Subcutaneous abdominal adipose tissue (tissue), 5 donors: ENCODE results near the gene PBRM1.

Experiments used
- H3K27ac ChIP-seq: one replicate; pipeline ENCODE4 v1.7.0; 2013; ENCODE audit warnings: low read depth, mild to moderate bottlenecking, inconsistent platforms, low read length, moderate library complexity
- H3K27me3 ChIP-seq, 5 donors: one replicate each; pipeline ENCODE4 v1.7.0; 2013; ENCODE audit warnings: low read length in 5 of 5, inconsistent platforms in 1 of 5; ENCODE audit not compliant: control insufficient read depth in 5 of 5, insufficient read depth in 4 of 5
- H3K36me3 ChIP-seq, 5 donors: one replicate each; pipeline ENCODE4 v1.7.0; 2013; ENCODE audit warnings: low read length in 5 of 5; ENCODE audit not compliant: control insufficient read depth in 5 of 5, insufficient read depth in 5 of 5
- H3K4me1 ChIP-seq, 5 donors: one replicate each; pipeline ENCODE4 v1.7.0; 2013; ENCODE audit warnings: low read length in 5 of 5, mild to moderate bottlenecking in 3 of 5, moderate library complexity in 1 of 5; ENCODE audit not compliant: control insufficient read depth in 5 of 5, insufficient read depth in 5 of 5
- H3K4me3 ChIP-seq, 5 donors: one replicate each; pipeline ENCODE4 v1.7.0; 2013; ENCODE audit warnings: low read length in 5 of 5, low read depth in 1 of 5
- H3K9ac ChIP-seq, 5 donors: one replicate each; pipeline ENCODE4 v1.7.0; 2013; ENCODE audit warnings: low read length in 5 of 5, mild to moderate bottlenecking in 4 of 5, moderate library complexity in 3 of 5
- H3K9me3 ChIP-seq, 5 donors: one replicate each; pipeline ENCODE4 v1.7.0; 2013; ENCODE audit warnings: low read length in 5 of 5; ENCODE audit not compliant: control insufficient read depth in 5 of 5
- donor health status: healthy.
- donor health status: healthy.
- donor health status: healthy.
- donor health status: healthy.
- donor health status: healthy.

Gene PBRM1

GRCh38 chr3:52636673-52637072 lies 49.0 kb downstream of the PBRM1 start:
- Histone ChIP-seq H3K9me3 (no peaks in the 10 kb centered on the region), H3K4me3 (no peak overlapping the region), H3K36me3 (peaks cover 28 to 77% (median 63%) of the 10 kb centered on the region in 5 donors), H3K27me3 (no peaks in the 10 kb centered on the region), H3K9ac (no peak overlapping the region), H3K4me1 (no peaks in the 10 kb centered on the region), H3K27ac (no peak overlapping the region)

GRCh38 chr3:52633786-52634185 lies 51.9 kb downstream of the PBRM1 start:
- H3K27ac ChIP-seq: no peak overlapping the region
- no peaks in the 10 kb centered on the region for H3K4me1 ChIP-seq
- H3K4me3 ChIP-seq: no peak overlapping the region
- no peak overlapping the region for H3K9ac ChIP-seq
- H3K9me3 ChIP-seq: no peaks in the 10 kb centered on the region
- peaks cover 37 to 68% (median 54%) of the 10 kb centered on the region in 5 donors for H3K36me3 ChIP-seq
- no peaks in the 10 kb centered on the region for H3K27me3 ChIP-seq

- Histone ChIP-seq H3K36me3 (peaks cover 52 to 68% (median 56%) of the 10 kb centered on the region in 5 donors), H3K4me1 (no peaks in the 10 kb centered on the region), H3K27me3 (no peaks in the 10 kb centered on the region), H3K9ac (no peak overlapping the region), H3K27ac (no peak overlapping the region), H3K4me3 (no peak overlapping the region), H3K9me3 (no peaks in the 10 kb centered on the region)
These were observed 60.7 kb downstream of the PBRM1 start for GRCh38 chr3:52625041-52625440.

- Histone ChIP-seq H3K36me3 (peaks cover 55 to 74% (median 57%) of the 10 kb centered on the region in 5 donors), H3K4me3 (no peak overlapping the region), H3K27ac (no peak overlapping the region), H3K9me3 (no peaks in the 10 kb centered on the region), H3K9ac (no peak overlapping the region), H3K4me1 (no peaks in the 10 kb centered on the region), H3K27me3 (no peaks in the 10 kb centered on the region)
These were observed 62.4 kb downstream of the PBRM1 start for GRCh38 chr3:52623234-52623792.

GRCh38 chr3:52620580-52620979 lies 65.1 kb downstream of the PBRM1 start:
- H3K36me3 ChIP-seq: peaks cover 52 to 73% (median 54%) of the 10 kb centered on the region in 5 donors
- no peak overlapping the region for H3K27ac ChIP-seq
- no peaks in the 10 kb centered on the region for H3K27me3 ChIP-seq

GRCh38 chr3:52615166-52615565 lies 70.5 kb downstream of the PBRM1 start:
- H3K4me1 ChIP-seq: no peaks in the 10 kb centered on the region
- H3K27ac ChIP-seq: no peak overlapping the region
- H3K9ac ChIP-seq: no peak overlapping the region
- H3K9me3 ChIP-seq: no peaks in the 10 kb centered on the region
- H3K36me3 ChIP-seq: peaks cover 44 to 87% (median 56%) of the 10 kb centered on the region in 5 donors
- no peaks in the 10 kb centered on the region for H3K27me3 ChIP-seq
- no peak overlapping the region for H3K4me3 ChIP-seq

More at GRCh38 chr3:52620580-52620979, 65.1 kb downstream of the PBRM1 start:
- H3K9me3 ChIP-seq: no peaks in the 10 kb centered on the region
- no peak overlapping the region for H3K9ac ChIP-seq
- no peaks in the 10 kb centered on the region for H3K4me1 ChIP-seq
- no peak overlapping the region for H3K4me3 ChIP-seq

GRCh38 chr3:52614689-52615088 lies 71.0 kb downstream of the PBRM1 start:
- no peak overlapping the region for H3K4me3 ChIP-seq
- H3K4me1 ChIP-seq: no peaks in the 10 kb centered on the region
- H3K9me3 ChIP-seq: no peaks in the 10 kb centered on the region
- no peak overlapping the region for H3K27ac ChIP-seq
- H3K9ac ChIP-seq: no peak overlapping the region
- peaks cover 43 to 87% (median 56%) of the 10 kb centered on the region in 5 donors for H3K36me3 ChIP-seq
- H3K27me3 ChIP-seq: no peaks in the 10 kb centered on the region

- Histone ChIP-seq H3K27me3 (no peaks in the 10 kb centered on the region), H3K36me3 (peaks cover 30 to 75% (median 42%) of the 10 kb centered on the region in 5 donors), H3K9me3 (no peaks in the 10 kb centered on the region), H3K9ac (no peak overlapping the region), H3K4me1 (peaks cover 0 to 5% (median 0%) of the 10 kb centered on the region in 5 donors), H3K4me3 (no peak overlapping the region), H3K27ac (no peak overlapping the region)
These were observed 76.3 kb downstream of the PBRM1 start for GRCh38 chr3:52609316-52609815.

- no peak overlapping the region for H3K27ac ChIP-seq
- H3K9ac ChIP-seq: no peak overlapping the region
- peaks cover 32 to 77% (median 44%) of the 10 kb centered on the region in 5 donors for H3K36me3 ChIP-seq
These were observed 77.4 kb downstream of the PBRM1 start for GRCh38 chr3:52608337-52608736.

GRCh38 chr3:52606373-52607085 lies 79.2 kb downstream of the PBRM1 start:
- Histone ChIP-seq H3K4me1 (peaks cover 0 to 5% (median 0%) of the 10 kb centered on the region in 5 donors), H3K36me3 (peaks cover 44 to 80% (median 58%) of the 10 kb centered on the region in 5 donors), H3K9me3 (peaks cover 0 to 1% (median 0%) of the 10 kb centered on the region in 5 donors), H3K27me3 (no peaks in the 10 kb centered on the region), H3K9ac (no peak overlapping the region), H3K4me3 (no peak overlapping the region), H3K27ac (no peak overlapping the region)

More at GRCh38 chr3:52608337-52608736, 77.4 kb downstream of the PBRM1 start:
- Histone ChIP-seq H3K4me1 (peaks cover 0 to 5% (median 0%) of the 10 kb centered on the region in 5 donors), H3K27me3 (no peaks in the 10 kb centered on the region), H3K9me3 (no peaks in the 10 kb centered on the region), H3K4me3 (no peak overlapping the region)
